GM19463 (cell line): Measurements from ENCODE around the gene TNFSF13.
"Not testable (repeated sequence)": the region's sequence is repeated elsewhere in the genome, so short reads cannot be mapped to it uniquely, and the experiment has no call there.

Source experiments
- ATAC-seq: cut with Tn5 transposase; IDR thresholded peaks from one replicate; pipeline ENCODE4 v1.9.1; 2021; ENCODE audit warnings: mild to moderate bottlenecking, moderate library complexity; ENCODE audit not compliant: unreplicated experiment

TNFSF13 gene

GRCh38 chr17:7589204-7589868, 30.8 kb downstream of the TNFSF13 start:
- ATAC-seq, result no peak

GRCh38 chr17:7589891-7590691, 31.5 kb downstream of the TNFSF13 start, which contains the start of gene SOX15:
Gene SOX15, minus strand, starts transcription at chr17:7590094. Its CDS starts 418 bp downstream, at chr17:7589676.
- no peak for ATAC-seq

- no peak for ATAC-seq
These were observed 32.2 kb downstream of the TNFSF13 start for GRCh38 chr17:7590743-7591142.

GRCh38 chr17:7591596-7591995, 33.0 kb downstream of the TNFSF13 start:
- no peak for ATAC-seq

- no peak for ATAC-seq
These were observed 34.0 kb downstream of the TNFSF13 start for GRCh38 chr17:7592422-7593021.

GRCh38 chr17:7593296-7593695, 34.7 kb downstream of the TNFSF13 start:
- ATAC-seq, result no peak

- not testable (repeated sequence) for ATAC-seq
These were observed 39.0 kb downstream of the TNFSF13 start for GRCh38 chr17:7597561-7597960.

- no peak for ATAC-seq
These were observed 47.7 kb downstream of the TNFSF13 start for GRCh38 chr17:7606280-7606679.

- no peak for ATAC-seq
These were observed 52.1 kb downstream of the TNFSF13 start for GRCh38 chr17:7610641-7611040.
